ENCODE results near the gene CHD5. TPM values are rescaled to one million over a fixed set of nuclear protein-coding genes. Genes with fewer than 3 reads are reported as not detected.
A peak's percentile ranks its signal among the peaks of the same experiment; 100 is the strongest.

The CHD5 gene
- total RNA-seq, 2 donors from 2014 or later = 1.1 to 3.2 TPM

- ATAC-seq (ENCODE audit: insufficient number of reproducible peaks, low FRiP score, low read depth) (no peak), DNase-seq (ENCODE audit: low spot score) (no peak)
- peaks cover 3 to 6% of the 10 kb centered on the region in 2 donors for H3K4me1 ChIP-seq (ENCODE audit: control insufficient read depth in 1 of 2, low read depth in 2 of 2)
- no peaks in the 10 kb centered on the region for H3K36me3 ChIP-seq
- no peaks in the 10 kb centered on the region for H3K27me3 ChIP-seq (replicated peaks; ENCODE audit: insufficient read depth)
- no peaks in the 10 kb centered on the region for H3K9me3 ChIP-seq
- H3K4me3 ChIP-seq = no peak overlapping the region
- no peak for TF ChIP-seq CTCF (IDR thresholded peaks at IDR 0.05)
- H3K27ac ChIP-seq = no peak overlapping the region
Observed at GRCh38 chr1:6211731-6212130, 31.6 kb upstream of the CHD5 start.

GRCh38 chr1:6210591-6211355, 30.7 kb upstream of the CHD5 start:
- ATAC-seq (ENCODE audit: insufficient number of reproducible peaks, low FRiP score, low read depth) = no peak
- no peak for DNase-seq (ENCODE audit: low spot score)
- Histone ChIP-seq H3K36me3 (no peaks in the 10 kb centered on the region), H3K4me3 (no peak overlapping the region), H3K27ac (no peak overlapping the region), H3K27me3 (replicated peaks; ENCODE audit: insufficient read depth) (no peaks in the 10 kb centered on the region), H3K9me3 (no peaks in the 10 kb centered on the region), H3K4me1 (ENCODE audit: control insufficient read depth in 1 of 2, low read depth in 2 of 2) (peaks cover 8 to 11% of the 10 kb centered on the region in 2 donors)
- TF ChIP-seq CTCF (IDR thresholded peaks at IDR 0.05) = no peak

DNA sequence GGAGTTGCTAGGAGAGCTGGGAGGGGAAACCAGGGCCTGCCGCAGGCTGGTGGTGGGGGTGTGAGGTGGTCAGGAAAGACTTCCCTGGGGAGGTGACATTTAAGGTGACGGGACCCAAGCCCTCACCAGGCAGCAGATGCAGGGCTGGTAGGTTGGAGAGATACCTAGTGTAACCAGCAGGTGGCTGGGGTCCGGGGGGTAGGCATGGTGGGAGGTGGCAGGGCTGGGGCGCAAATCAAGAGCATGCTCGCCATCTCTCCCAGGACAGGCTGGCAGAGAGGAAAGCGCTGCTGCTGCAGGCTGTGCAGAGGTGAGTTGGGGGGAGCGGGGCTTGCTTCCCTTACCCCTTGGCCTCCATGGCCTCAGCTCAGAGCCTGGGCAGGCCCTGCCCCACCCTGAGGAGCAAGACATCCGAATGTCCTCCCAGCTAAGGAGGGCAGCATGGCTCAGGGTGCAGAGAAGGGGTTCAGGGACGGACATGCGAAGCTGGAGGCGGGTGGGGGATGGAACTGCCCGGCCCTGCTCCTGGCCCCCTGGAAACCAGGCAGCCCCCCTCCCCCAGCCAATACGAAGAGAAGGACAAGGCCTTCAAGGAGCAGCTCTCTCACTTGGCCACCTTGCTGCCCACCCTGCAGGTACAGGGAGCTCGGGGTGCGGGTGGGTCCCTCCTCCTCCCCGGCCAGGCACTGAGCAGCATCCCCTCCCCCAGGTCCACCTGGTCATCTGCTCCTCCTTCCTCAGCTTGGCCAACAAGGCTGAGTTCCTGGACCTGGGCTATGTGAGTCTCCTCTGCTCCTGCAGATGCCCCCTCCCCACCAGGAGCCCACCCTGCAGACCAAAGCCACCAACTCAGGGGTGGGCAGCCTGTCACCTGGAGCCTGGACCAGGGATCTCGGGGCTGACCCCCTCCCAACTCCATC, 29.8 kb upstream of the CHD5 start:
- H3K27ac ChIP-seq = no peak overlapping the region
- H3K9me3 ChIP-seq = no peaks in the 10 kb centered on the region
- H3K4me1 ChIP-seq (ENCODE audit: control insufficient read depth in 1 of 2, low read depth in 2 of 2) = peaks cover 8 to 13% of the 10 kb centered on the region in 2 donors
- ATAC-seq (ENCODE audit: insufficient number of reproducible peaks, low FRiP score, low read depth) = no peak
- no peak for TF ChIP-seq CTCF (IDR thresholded peaks at IDR 0.05)
- H3K36me3 ChIP-seq = no peaks in the 10 kb centered on the region
- DNase-seq (ENCODE audit: low spot score) = no peak
- H3K4me3 ChIP-seq = no peak overlapping the region
- no peaks in the 10 kb centered on the region for H3K27me3 ChIP-seq (replicated peaks; ENCODE audit: insufficient read depth)

- no peak for ATAC-seq (ENCODE audit: insufficient number of reproducible peaks, low FRiP score, low read depth)
- H3K9me3 ChIP-seq = no peaks in the 10 kb centered on the region
- DNase-seq (ENCODE audit: low spot score) = no peak
- H3K36me3 ChIP-seq = no peaks in the 10 kb centered on the region
- H3K4me3 ChIP-seq = peak overlapping the region; percentile 62
- peak; percentile 55 for TF ChIP-seq CTCF (IDR thresholded peaks at IDR 0.05)
- H3K27me3 ChIP-seq (replicated peaks; ENCODE audit: insufficient read depth) = no peaks in the 10 kb centered on the region
- no peak overlapping the region for H3K27ac ChIP-seq
- peaks cover 8 to 17% of the 10 kb centered on the region in 2 donors for H3K4me1 ChIP-seq (ENCODE audit: control insufficient read depth in 1 of 2, low read depth in 2 of 2)
Observed at GRCh38 chr1:6208723-6209660, 28.9 kb upstream of the CHD5 start.

Measured in thoracic aorta (tissue), 2 donors.